ENCODE results near the gene PTPRQ. TPM values are rescaled to one million over a fixed set of nuclear protein-coding genes. Genes with fewer than 3 reads are reported as not detected.
A peak's percentile ranks its signal among the peaks of the same experiment; 100 is the strongest.

The PTPRQ gene
- total RNA-seq, 1 donor from 2014 or later, result not detected

DNA sequence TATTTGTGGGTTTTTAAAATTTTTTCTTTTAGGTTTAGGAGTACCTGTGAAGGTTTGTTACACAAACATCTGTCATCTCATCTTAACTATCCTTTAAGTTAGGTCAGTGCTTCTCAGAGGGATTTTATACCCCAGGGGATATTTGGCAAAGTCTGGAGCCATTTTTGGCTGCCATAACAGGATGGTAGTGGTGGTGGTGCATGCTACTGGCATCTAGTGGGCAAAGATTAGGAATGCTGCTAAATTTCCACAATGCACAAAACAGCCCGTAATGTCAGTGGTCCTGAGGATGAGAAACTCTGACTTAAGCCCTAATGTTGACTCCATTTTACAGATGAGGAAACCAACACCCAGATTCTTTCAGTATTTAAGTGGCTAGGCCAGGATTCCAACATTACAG, 178.2 kb downstream of the PTPRQ start:
- H3K4me3 ChIP-seq (ENCODE audit: low read depth, low read length), result no peak overlapping the region
- H3K36me3 ChIP-seq (ENCODE audit: control insufficient read depth, insufficient read depth, low read length), result no peaks in the 10 kb centered on the region
- TF ChIP-seq, protein P1, sequence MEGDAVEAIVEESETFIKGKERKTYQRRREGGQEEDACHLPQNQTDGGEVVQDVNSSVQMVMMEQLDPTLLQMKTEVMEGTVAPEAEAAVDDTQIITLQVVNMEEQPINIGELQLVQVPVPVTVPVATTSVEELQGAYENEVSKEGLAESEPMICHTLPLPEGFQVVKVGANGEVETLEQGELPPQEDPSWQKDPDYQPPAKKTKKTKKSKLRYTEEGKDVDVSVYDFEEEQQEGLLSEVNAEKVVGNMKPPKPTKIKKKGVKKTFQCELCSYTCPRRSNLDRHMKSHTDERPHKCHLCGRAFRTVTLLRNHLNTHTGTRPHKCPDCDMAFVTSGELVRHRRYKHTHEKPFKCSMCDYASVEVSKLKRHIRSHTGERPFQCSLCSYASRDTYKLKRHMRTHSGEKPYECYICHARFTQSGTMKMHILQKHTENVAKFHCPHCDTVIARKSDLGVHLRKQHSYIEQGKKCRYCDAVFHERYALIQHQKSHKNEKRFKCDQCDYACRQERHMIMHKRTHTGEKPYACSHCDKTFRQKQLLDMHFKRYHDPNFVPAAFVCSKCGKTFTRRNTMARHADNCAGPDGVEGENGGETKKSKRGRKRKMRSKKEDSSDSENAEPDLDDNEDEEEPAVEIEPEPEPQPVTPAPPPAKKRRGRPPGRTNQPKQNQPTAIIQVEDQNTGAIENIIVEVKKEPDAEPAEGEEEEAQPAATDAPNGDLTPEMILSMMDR (IDR thresholded peaks at IDR 0.05; ENCODE audit: insufficient read depth, low read length, severe bottlenecking), result peak; percentile 22
- FAIRE-seq (no peak), DNase-seq (ENCODE audit: low read depth) (no peak)
- no peaks in the 10 kb centered on the region for H3K27me3 ChIP-seq (ENCODE audit: control insufficient read depth, insufficient read depth, low read length)

DNA sequence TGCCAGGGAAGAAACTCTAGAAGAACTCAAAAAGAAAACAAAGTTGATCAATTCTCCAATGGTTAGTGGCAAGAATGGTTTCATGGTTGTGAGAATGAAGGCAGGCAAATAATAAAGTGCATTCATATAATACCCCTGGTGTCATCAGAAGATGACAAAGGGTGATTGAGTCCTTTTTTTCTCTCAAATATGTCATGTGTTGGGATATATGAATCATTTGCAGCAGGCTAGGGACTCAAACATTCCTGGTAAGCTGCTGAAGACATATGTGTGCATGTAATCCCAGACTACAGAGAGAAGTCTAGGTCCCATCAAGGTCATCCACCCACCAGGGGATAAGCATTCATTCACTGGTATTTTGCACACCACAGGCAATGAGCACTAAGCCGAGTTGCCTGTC, 181.0 kb downstream of the PTPRQ start:
- DNase-seq (ENCODE audit: low read depth) (no peak), FAIRE-seq (no peak)
- TF ChIP-seq, protein P1 (IDR thresholded peaks at IDR 0.05; ENCODE audit: insufficient read depth, low read length, severe bottlenecking), result no peak
- no peaks in the 10 kb centered on the region for H3K27me3 ChIP-seq (ENCODE audit: control insufficient read depth, insufficient read depth, low read length)
- H3K36me3 ChIP-seq (ENCODE audit: control insufficient read depth, insufficient read depth, low read length), result no peaks in the 10 kb centered on the region
- H3K4me3 ChIP-seq (ENCODE audit: low read depth, low read length), result no peak overlapping the region

DNA sequence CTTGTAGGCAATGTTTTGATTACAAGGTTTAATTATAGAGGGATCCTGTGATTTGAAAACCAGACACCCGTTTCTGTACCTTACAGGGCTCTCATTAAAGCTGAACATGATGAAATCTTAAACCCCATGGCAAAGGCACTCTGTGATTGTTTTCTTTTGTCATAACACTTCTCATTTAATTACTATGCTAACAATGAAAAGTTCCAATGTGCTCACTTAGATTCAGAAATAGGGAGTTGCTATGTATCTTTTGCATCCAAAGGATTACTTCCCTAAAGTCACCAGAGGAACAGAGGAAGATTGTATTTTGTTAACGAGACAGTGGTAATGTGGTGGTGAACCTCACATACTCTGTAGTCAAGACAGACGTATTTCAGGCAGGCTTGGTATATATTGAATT, 181.9 kb downstream of the PTPRQ start:
- DNase-seq (ENCODE audit: low read depth), result no peak
- H3K36me3 ChIP-seq (ENCODE audit: control insufficient read depth, insufficient read depth, low read length), result no peaks in the 10 kb centered on the region
- TF ChIP-seq, protein P1 (IDR thresholded peaks at IDR 0.05; ENCODE audit: insufficient read depth, low read length, severe bottlenecking), result no peak
- FAIRE-seq, result no peak
- no peaks in the 10 kb centered on the region for H3K27me3 ChIP-seq (ENCODE audit: control insufficient read depth, insufficient read depth, low read length)
- no peak overlapping the region for H3K4me3 ChIP-seq (ENCODE audit: low read depth, low read length)

DNA sequence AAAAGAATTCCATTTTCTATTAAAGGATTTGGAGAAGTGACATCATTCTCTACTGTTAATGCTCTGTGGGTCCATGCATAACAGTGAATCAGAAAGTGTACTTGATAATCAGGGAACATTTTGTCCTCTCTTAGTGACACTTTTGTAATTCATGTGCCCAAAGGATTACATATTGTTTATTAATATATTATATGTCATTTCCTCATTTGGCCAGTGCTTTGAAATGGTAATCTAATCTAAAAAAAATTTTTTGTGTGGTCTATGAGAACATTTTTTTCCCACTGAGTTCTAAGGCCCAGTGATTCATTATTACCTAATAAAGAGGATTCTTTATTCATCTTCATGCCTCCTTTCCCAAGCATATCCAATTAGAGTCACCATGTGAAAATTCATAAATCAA, 183.7 kb downstream of the PTPRQ start:
- FAIRE-seq (no peak), DNase-seq (ENCODE audit: low read depth) (peak; percentile 82)
- Histone ChIP-seq H3K4me3 (ENCODE audit: low read depth, low read length) (no peak overlapping the region), H3K36me3 (ENCODE audit: control insufficient read depth, insufficient read depth, low read length) (no peaks in the 10 kb centered on the region), H3K27me3 (ENCODE audit: control insufficient read depth, insufficient read depth, low read length) (no peaks in the 10 kb centered on the region)
- TF ChIP-seq, protein P1 (IDR thresholded peaks at IDR 0.05; ENCODE audit: insufficient read depth, low read length, severe bottlenecking), result no peak

DNA sequence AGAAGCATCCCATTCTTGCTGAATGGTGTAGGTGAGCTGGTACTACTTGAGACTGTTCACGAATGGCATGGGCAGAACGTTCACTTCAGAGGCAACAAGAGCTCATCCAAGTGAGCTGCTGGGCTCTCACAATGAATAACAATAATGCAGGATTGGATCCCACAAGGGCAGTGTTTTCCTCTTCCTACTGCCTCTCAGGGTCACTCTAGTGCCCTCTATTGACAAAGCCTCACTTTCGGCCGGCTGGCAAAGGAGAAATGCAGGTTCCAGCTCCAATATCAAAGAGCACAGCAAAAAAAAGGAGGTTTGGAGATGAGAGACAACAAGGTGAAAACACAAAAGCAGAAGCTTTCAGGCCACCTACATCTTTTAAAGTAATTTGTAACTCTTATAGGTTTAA, 188.8 kb downstream of the PTPRQ start:
- H3K4me3 ChIP-seq (ENCODE audit: low read depth, low read length), result no peak overlapping the region
- peak; percentile 26 for DNase-seq (ENCODE audit: low read depth)
- no peaks in the 10 kb centered on the region for H3K27me3 ChIP-seq (ENCODE audit: control insufficient read depth, insufficient read depth, low read length)
- no peak for FAIRE-seq
- TF ChIP-seq, protein P1 (IDR thresholded peaks at IDR 0.05; ENCODE audit: insufficient read depth, low read length, severe bottlenecking), result peak; percentile 49
- H3K36me3 ChIP-seq (ENCODE audit: control insufficient read depth, insufficient read depth, low read length), result no peaks in the 10 kb centered on the region

DNA sequence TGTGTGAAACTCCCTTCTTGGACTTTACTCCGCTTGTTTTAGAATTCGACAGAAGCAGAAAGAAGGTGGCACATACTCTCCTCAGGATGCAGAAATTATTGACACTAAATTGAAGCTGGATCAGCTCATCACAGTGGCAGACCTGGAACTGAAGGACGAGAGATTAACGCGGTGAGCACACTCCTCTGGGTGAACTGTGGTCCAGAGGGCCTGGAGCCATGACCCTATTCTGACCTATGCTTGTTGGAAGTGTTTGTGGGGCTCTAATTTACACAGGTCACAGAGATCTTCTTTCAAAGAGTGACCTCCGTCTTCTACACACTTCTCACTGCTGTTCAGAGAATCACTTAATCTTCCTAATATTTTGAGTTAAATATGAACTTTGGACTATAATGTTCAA, 190.9 kb downstream of the PTPRQ start:
- no peak for DNase-seq (ENCODE audit: low read depth)
- FAIRE-seq, result no peak
- TF ChIP-seq, protein P1 (IDR thresholded peaks at IDR 0.05; ENCODE audit: insufficient read depth, low read length, severe bottlenecking), result no peak
- Histone ChIP-seq H3K4me3 (ENCODE audit: low read depth, low read length) (no peak overlapping the region), H3K27me3 (ENCODE audit: control insufficient read depth, insufficient read depth, low read length) (no peaks in the 10 kb centered on the region), H3K36me3 (ENCODE audit: control insufficient read depth, insufficient read depth, low read length) (no peaks in the 10 kb centered on the region)
